Colonic mucosa (tissue), 4 donors: Measurements from ENCODE around the gene CLASP1. TPM values are rescaled to one million over a fixed set of nuclear protein-coding genes. Genes with fewer than 3 reads are reported as not detected.
A peak's percentile ranks its signal among the peaks of the same experiment; 100 is the strongest.

Experiments used
- DNase-seq: peaks from one replicate; pipeline ENCODE4 v3.0.0-alpha.2; 2020
- H3K27ac ChIP-seq: fragments of 200-600 bp; one replicate; pipeline ENCODE4 v1.8.0; 2021
- H3K27me3 ChIP-seq: fragments of 200-600 bp; one replicate; pipeline ENCODE4 v1.8.0; 2021
- H3K36me3 ChIP-seq: fragments of 200-600 bp; one replicate; pipeline ENCODE4 v1.8.0; 2021
- H3K4me1 ChIP-seq: fragments of 200-600 bp; one replicate; pipeline ENCODE4 v1.8.0; 2021; ENCODE audit warnings: mild to moderate bottlenecking
- H3K4me3 ChIP-seq: fragments of 200-600 bp; one replicate; pipeline ENCODE4 v1.8.0; 2021
- H3K9ac ChIP-seq, 2 donors: one replicate each; pipeline ENCODE4 v1.7.0; 2013; ENCODE audit warnings: control low read depth in 2 of 2, low read depth in 2 of 2, low read length in 2 of 2
- H3K9me3 ChIP-seq: fragments of 200-600 bp; one replicate; pipeline ENCODE4 v1.8.0; 2021
- intact Hi-C: fragments of 100-400 bp; cut with DNase I; formaldehyde crosslinking; loops from one replicate; pipeline ENCODE4 v1.14.1; 2022
- total RNA-seq, 2 donors: library from RNA; stranded (reverse); fragmentation: NEBNext Ultra II Directional in 1 of 2; extraction: Animal tissue kit (Norgen Biotek cat#: 25700) in 1 of 2; gene quantifications; one replicate each; pipeline ENCODE4 v1.2.1, GENCODE V29; 2021
- TF ChIP-seq, protein P1 (sequence below): fragments of 200-600 bp; IDR thresholded peaks from one replicate; pipeline ENCODE4 v1.8.0; 2022; ENCODE audit warnings: antibody characterized with exemption, mild to moderate bottlenecking
- donor health status: healthy.
- donor health status: DM: no; HTN: no; CAD: no.
- donor health status: DM: no; HTN: no; CAD: no.

CLASP1 gene
- total RNA-seq, 2 donors from 2014 or later, result 30.3 to 32.3 TPM

DNA sequence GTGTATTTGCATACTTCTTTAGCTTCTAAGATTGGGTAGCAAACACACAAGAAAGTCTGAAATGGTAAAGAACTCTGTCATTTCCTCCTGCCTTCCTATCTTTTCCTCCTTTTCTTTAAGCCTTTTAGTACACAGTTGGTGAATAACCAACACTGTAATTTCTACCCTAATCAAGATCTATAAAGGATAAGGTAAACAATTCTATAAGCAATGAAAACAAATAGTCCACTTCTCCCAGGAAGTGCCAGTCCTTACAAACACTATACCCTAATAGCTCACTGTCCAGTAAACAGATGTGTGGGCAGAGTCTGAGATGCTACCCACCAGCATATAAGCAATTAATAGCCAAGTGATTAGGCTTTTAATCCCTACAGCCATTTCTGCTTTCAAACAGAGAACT is 283.2 kb downstream of the CLASP1 start:
- Histone ChIP-seq H3K36me3 (no peaks in the 10 kb centered on the region), H3K27ac (no peak overlapping the region), H3K4me1 (peaks cover 4% of the 10 kb centered on the region), H3K9me3 (no peaks in the 10 kb centered on the region), H3K4me3 (no peak overlapping the region), H3K9ac (no peak overlapping the region), H3K27me3 (no peaks in the 10 kb centered on the region)
- TF ChIP-seq, protein P1, sequence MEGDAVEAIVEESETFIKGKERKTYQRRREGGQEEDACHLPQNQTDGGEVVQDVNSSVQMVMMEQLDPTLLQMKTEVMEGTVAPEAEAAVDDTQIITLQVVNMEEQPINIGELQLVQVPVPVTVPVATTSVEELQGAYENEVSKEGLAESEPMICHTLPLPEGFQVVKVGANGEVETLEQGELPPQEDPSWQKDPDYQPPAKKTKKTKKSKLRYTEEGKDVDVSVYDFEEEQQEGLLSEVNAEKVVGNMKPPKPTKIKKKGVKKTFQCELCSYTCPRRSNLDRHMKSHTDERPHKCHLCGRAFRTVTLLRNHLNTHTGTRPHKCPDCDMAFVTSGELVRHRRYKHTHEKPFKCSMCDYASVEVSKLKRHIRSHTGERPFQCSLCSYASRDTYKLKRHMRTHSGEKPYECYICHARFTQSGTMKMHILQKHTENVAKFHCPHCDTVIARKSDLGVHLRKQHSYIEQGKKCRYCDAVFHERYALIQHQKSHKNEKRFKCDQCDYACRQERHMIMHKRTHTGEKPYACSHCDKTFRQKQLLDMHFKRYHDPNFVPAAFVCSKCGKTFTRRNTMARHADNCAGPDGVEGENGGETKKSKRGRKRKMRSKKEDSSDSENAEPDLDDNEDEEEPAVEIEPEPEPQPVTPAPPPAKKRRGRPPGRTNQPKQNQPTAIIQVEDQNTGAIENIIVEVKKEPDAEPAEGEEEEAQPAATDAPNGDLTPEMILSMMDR, result no peak
- intact Hi-C loops, result no loop called here
- DNase-seq, result no peak

DNA sequence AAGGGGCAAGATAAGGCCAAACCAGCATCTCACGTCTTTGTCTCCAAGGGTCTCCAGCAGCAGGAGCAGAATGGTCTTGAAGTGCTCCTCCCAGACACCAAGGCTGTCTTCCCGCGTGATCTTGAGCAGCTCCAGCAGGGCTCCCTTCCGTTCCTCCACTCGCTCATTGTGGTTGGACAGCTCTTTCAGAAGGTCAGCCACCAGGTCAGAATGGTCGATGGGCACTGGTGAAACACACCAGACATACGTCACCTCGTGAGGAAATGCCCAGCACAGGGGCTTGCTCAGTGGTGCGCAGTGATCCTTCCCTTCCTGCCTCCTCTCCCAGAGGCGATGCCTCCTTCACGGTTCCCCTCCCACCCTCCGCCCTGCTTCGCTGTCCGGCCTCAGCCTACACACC is 284.2 kb downstream of the CLASP1 start:
- Histone ChIP-seq H3K27ac (no peak overlapping the region), H3K36me3 (no peaks in the 10 kb centered on the region), H3K9ac (no peak overlapping the region), H3K4me3 (no peak overlapping the region), H3K4me1 (peaks cover 4% of the 10 kb centered on the region), H3K9me3 (no peaks in the 10 kb centered on the region), H3K27me3 (no peaks in the 10 kb centered on the region)
- intact Hi-C loops, result no loop called here
- DNase-seq, result no peak
- TF ChIP-seq, protein P1, result no peak

DNA sequence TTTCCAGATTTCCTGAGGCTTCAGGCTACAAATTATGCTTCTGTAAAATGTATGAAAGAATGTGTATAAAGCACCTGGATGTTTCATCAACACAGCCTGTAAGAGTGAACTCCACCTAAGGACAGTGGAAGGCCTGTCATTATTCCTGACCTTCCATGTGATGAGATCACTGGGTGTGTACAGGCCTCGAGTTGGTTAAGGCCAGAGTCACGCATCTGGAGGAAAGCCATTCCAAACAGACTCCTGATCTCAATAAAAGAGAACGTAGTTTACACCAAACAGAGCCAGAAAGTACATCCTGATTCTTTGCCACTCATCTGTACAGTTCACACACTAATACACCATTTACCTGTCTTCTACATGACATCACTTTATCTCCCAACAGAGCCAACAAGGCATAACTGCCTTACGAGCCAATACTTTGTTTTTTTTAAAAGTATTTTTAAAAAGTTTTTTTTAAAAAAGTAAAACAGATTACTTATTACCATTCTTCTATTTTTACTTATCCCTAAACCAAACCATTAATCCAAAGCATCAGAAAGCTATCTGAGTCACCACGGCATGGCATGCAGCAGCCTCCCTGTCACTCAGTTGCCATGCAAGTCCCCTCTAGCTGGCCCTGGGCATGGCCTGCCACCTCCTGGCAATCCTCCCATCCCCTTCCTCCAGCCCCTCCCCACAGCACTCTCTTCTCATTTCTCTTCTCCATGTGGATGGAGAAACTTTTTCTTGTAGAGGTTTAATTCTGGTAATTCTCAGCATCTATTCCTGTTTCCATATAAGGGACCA is 285.4 kb downstream of the CLASP1 start:
- peaks cover 4% of the 10 kb centered on the region for H3K4me1 ChIP-seq
- H3K27ac ChIP-seq, result peak overlapping the region; percentile 52
- intact Hi-C loops, result no loop called here
- H3K4me3 ChIP-seq, result no peak overlapping the region
- no peaks in the 10 kb centered on the region for H3K27me3 ChIP-seq
- TF ChIP-seq, protein P1, result no peak
- H3K36me3 ChIP-seq, result no peaks in the 10 kb centered on the region
- peak; percentile 64 for DNase-seq
- H3K9me3 ChIP-seq, result no peaks in the 10 kb centered on the region
- no peak overlapping the region for H3K9ac ChIP-seq

DNA sequence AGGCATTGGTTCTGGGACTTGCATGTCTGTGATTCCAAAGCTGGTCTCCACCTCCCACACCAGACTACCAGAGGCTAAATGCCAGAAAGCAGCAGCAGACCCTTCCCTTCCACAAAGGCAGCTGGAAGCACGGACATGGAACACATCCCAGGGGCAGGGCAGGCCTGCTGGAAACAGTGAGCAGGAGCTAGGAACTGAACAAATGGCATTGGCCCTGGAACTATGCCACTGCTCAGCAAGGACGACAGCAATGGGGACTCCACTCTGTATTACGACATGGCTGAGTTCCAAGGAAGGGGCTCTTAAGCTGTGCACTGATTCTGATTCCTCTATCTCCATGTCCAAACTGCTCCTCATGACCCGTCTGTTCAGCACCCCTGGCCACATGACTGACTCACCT is 286.5 kb downstream of the CLASP1 start:
- peak overlapping the region; percentile 52 for H3K27ac ChIP-seq
- DNase-seq, result no peak
- no peak overlapping the region for H3K4me3 ChIP-seq
- TF ChIP-seq, protein P1, result no peak
- intact Hi-C loops, result no loop called here
- H3K27me3 ChIP-seq, result no peaks in the 10 kb centered on the region
- no peaks in the 10 kb centered on the region for H3K36me3 ChIP-seq
- H3K4me1 ChIP-seq, result peaks cover 4% of the 10 kb centered on the region
- no peak overlapping the region for H3K9ac ChIP-seq
- no peaks in the 10 kb centered on the region for H3K9me3 ChIP-seq

DNA sequence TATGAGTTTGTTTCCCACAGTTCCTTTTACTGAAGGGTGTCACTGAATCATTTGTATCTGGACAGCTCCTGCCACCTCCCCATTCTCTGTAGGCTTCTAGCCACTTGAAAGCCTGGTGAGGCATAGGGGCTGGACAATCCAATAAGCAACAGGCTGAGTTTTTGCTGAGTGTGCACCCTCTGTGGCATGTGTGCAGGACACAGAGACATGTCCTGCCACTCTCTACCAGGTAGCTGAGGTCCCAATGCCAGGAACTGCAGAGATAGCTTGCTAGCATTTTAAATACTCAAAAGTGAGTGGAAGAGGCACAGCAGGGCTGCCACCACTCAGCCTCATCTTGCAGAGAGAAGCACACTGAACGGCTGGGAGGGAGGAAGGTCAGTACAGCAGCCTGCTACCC is 287.0 kb downstream of the CLASP1 start:
- Histone ChIP-seq H3K4me3 (no peak overlapping the region), H3K9me3 (no peaks in the 10 kb centered on the region), H3K4me1 (peaks cover 4% of the 10 kb centered on the region), H3K9ac (no peak overlapping the region), H3K36me3 (no peaks in the 10 kb centered on the region), H3K27ac (no peak overlapping the region), H3K27me3 (no peaks in the 10 kb centered on the region)
- TF ChIP-seq, protein P1, result no peak
- DNase-seq, result no peak
- intact Hi-C loops, result no loop called here
